H1 (cell line): ENCODE data around the gene HEPACAM. TPM values are rescaled to one million over a fixed set of nuclear protein-coding genes. Genes with fewer than 3 reads are reported as not detected.

Experiments
- CTCF ChIA-PET: fragments of 300-600 bp; sonication (Branson Sonifier 250); formaldehyde crosslinking; loops from one replicate; lab custom pipeline; 2021; ENCODE audit not compliant: partially characterized antibody; lab: Charles Lee
- POLR2A ChIA-PET: fragments of 300-600 bp; sonication (Branson Sonifier 250); formaldehyde crosslinking; loops from one replicate; lab custom pipeline; 2021; ENCODE audit warnings: inconsistent platforms; ENCODE audit not compliant: partially characterized antibody; lab: Charles Lee
- DNase-seq, 2 experiments: peaks; one replicate each; pipeline versions ENCODE4 v3.0.0 to v3.0.0-alpha.2; 2010 to 2022; ENCODE audit warnings: low spot score in 2 of 2, low read depth in 1 of 2, mixed read lengths in 1 of 2
- FAIRE-seq: peaks from 2 replicates; lab custom pipeline; 2011; peaks lifted over from hg19 to GRCh38; lab: Jason Lieb, UNC
- H2AFZ ChIP-seq: 2 replicates; pipeline ENCODE4 v1.8.1; 2012; ENCODE audit warnings: low read length, inconsistent platforms
- H2AK5ac ChIP-seq: 2 replicates; pipeline ENCODE4 v1.6.1; 2013; ENCODE audit warnings: low read depth, low read length
- H2BK120ac ChIP-seq: replicated peaks from 2 replicates; pipeline ENCODE3; 2013; ENCODE audit warnings: low read depth, low read length, inconsistent platforms
- H2BK12ac ChIP-seq: 2 replicates; pipeline ENCODE4 v1.6.1; 2013; ENCODE audit warnings: low read depth, low read length
- H2BK15ac ChIP-seq: 2 replicates; pipeline ENCODE4 v1.6.1; 2013; ENCODE audit warnings: low read length
- H2BK20ac ChIP-seq: 2 replicates; pipeline ENCODE4 v1.6.1; 2013; ENCODE audit warnings: low read length
- H2BK5ac ChIP-seq: 2 replicates; pipeline ENCODE4 v1.6.1; 2013; ENCODE audit warnings: low read depth, low read length
- H3K14ac ChIP-seq: 2 replicates; pipeline ENCODE4 v1.6.1; 2013; ENCODE audit warnings: inconsistent platforms; ENCODE audit not compliant: insufficient read length
- H3K18ac ChIP-seq: 2 replicates; pipeline ENCODE4 v1.6.1; 2013; ENCODE audit warnings: low read length; ENCODE audit errors: extremely low read depth
- H3K23ac ChIP-seq: 2 replicates; pipeline ENCODE4 v1.6.1; 2013; ENCODE audit warnings: inconsistent platforms; ENCODE audit not compliant: insufficient read length
- H3K23me2 ChIP-seq: 2 replicates; pipeline ENCODE4 v1.6.1; 2013; ENCODE audit warnings: low read depth, low read length
- H3K27ac ChIP-seq: 2 replicates; pipeline ENCODE4 v1.6.1; 2011; ENCODE audit warnings: low read depth, low read length, inconsistent platforms
- H3K27me3 ChIP-seq, 4 experiments: replicated peaks in 1 of 4; 1 replicate in 1 of 4; 2 replicates in 3 of 4; pipeline versions ENCODE4 v1.6.1 to v1.8.1; 2011 to 2013; ENCODE audit warnings: low read length in 3 of 4, mild to moderate bottlenecking in 3 of 4, inconsistent platforms in 2 of 4, mixed read lengths in 2 of 4, moderate library complexity in 1 of 4; ENCODE audit not compliant: control insufficient read depth in 3 of 4, insufficient read depth in 3 of 4; ENCODE audit errors: extremely low read depth in 1 of 4
- H3K36me3 ChIP-seq, 4 experiments: 2 replicates each; pipeline versions ENCODE4 v1.6.1 to v1.8.1; 2011 to 2013; ENCODE audit warnings: mild to moderate bottlenecking in 4 of 4, low read length in 3 of 4, moderate library complexity in 2 of 4, control low read depth in 1 of 4, inconsistent platforms in 1 of 4; ENCODE audit not compliant: insufficient read depth in 4 of 4, control insufficient read depth in 2 of 4
- H3K4ac ChIP-seq: replicated peaks from 2 replicates; pipeline ENCODE3; 2013; ENCODE audit warnings: low read length, low read depth, mixed read lengths, inconsistent platforms; ENCODE audit not compliant: insufficient read length
- H3K4me1 ChIP-seq, 4 experiments: replicated peaks in 1 of 4; 1 replicate in 1 of 4; 2 replicates in 3 of 4; pipeline versions ENCODE4 v1.6.1 to v1.8.1; 2011 to 2013; ENCODE audit warnings: low read length in 3 of 4, inconsistent platforms in 2 of 4, mixed read lengths in 1 of 4; ENCODE audit not compliant: insufficient read depth in 4 of 4, control insufficient read depth in 3 of 4
- H3K4me2 ChIP-seq, 2 experiments: 2 replicates each; pipeline versions ENCODE4 v1.6.1 to v1.8.1; 2011 to 2013; ENCODE audit warnings: low read depth in 2 of 2, low read length in 2 of 2, control low read depth in 1 of 2, inconsistent platforms in 1 of 2, mild to moderate bottlenecking in 1 of 2; ENCODE audit not compliant: insufficient read depth in 1 of 2
- H3K4me3 ChIP-seq, 4 experiments: fragments of 200-600, 300-600 bp in 1 of 4; sonication (generic), shearing (Covaris generic), sonication (Bioruptor Twin) in 1 of 4; 2 replicates each; pipeline versions ENCODE4 v1.5.1 to v1.8.1; 2011 to 2016; ENCODE audit warnings: low read length in 4 of 4, low read depth in 3 of 4, control low read depth in 2 of 4, inconsistent platforms in 2 of 4, mild to moderate bottlenecking in 2 of 4, mixed read lengths in 1 of 4, moderate library complexity in 1 of 4; ENCODE audit not compliant: insufficient read depth in 2 of 4; ENCODE audit errors: extremely low read depth in 1 of 4
- H3K56ac ChIP-seq: replicated peaks from 2 replicates; pipeline ENCODE3; 2013; ENCODE audit warnings: low read depth, mild to moderate bottlenecking, mixed read lengths, low read length, inconsistent platforms; ENCODE audit not compliant: insufficient read length
- H3K79me1 ChIP-seq: 2 replicates; pipeline ENCODE4 v1.6.1; 2013; ENCODE audit warnings: low read depth, low read length, control low read depth
- H3K79me2 ChIP-seq, 2 experiments: 2 replicates each; pipeline versions ENCODE4 v1.6.1 to v1.8.1; 2012 to 2013; ENCODE audit warnings: low read length in 2 of 2, mild to moderate bottlenecking in 2 of 2, inconsistent platforms in 1 of 2; ENCODE audit not compliant: insufficient read depth in 2 of 2, control insufficient read depth in 1 of 2
- H3K9ac ChIP-seq, 4 experiments: replicated peaks in 1 of 4; 1 replicate in 1 of 4; 2 replicates in 3 of 4; pipeline versions ENCODE4 v1.6.1 to v1.8.1; 2011 to 2013; ENCODE audit warnings: low read depth in 3 of 4, low read length in 3 of 4, control low read depth in 2 of 4, mild to moderate bottlenecking in 2 of 4, moderate library complexity in 2 of 4, inconsistent platforms in 1 of 4; ENCODE audit errors: extremely low read depth in 1 of 4
- H3K9me3 ChIP-seq, 2 experiments: 2 replicates each; pipeline versions ENCODE4 v1.6.1 to v1.8.1; 2012 to 2013; ENCODE audit warnings: mild to moderate bottlenecking in 2 of 2, moderate library complexity in 2 of 2, control low read depth in 1 of 2, inconsistent platforms in 1 of 2, low read depth in 1 of 2, low read length in 1 of 2, mixed read lengths in 1 of 2; ENCODE audit not compliant: insufficient read depth in 2 of 2
- H4K20me1 ChIP-seq, 2 experiments: replicated peaks in 1 of 2; 2 replicates each; pipeline versions ENCODE3 to v1.8.1; 2011 to 2013; ENCODE audit warnings: inconsistent platforms in 2 of 2, low read length in 2 of 2, mild to moderate bottlenecking in 1 of 2; ENCODE audit not compliant: insufficient read depth in 2 of 2, control insufficient read depth in 1 of 2
- H4K5ac ChIP-seq: 2 replicates; pipeline ENCODE4 v1.6.1; 2013; ENCODE audit warnings: low read length, low read depth, mixed read lengths, inconsistent platforms; ENCODE audit not compliant: insufficient read length
- H4K8ac ChIP-seq: 2 replicates; pipeline ENCODE4 v1.8.0; 2013; ENCODE audit warnings: mild to moderate bottlenecking, moderate library complexity, low read length, inconsistent platforms; ENCODE audit not compliant: insufficient read depth; ENCODE audit errors: extremely low read depth
- H4K91ac ChIP-seq: replicated peaks from 2 replicates; pipeline ENCODE3; 2013; ENCODE audit warnings: low read length, mixed read lengths, inconsistent platforms; ENCODE audit not compliant: insufficient read length
- ATF2 ChIP-seq: IDR thresholded peaks from 2 replicates; pipeline ENCODE4 v1.6.1; 2012; ENCODE audit warnings: low read length, inconsistent platforms
- CTCF ChIP-seq, 3 experiments: IDR thresholded peaks; 1 replicate in 2 of 3; 2 replicates in 1 of 3; pipeline versions ENCODE4 v1.5.1 to v1.6.1; 2011; ENCODE audit warnings: low read length in 3 of 3, mild to moderate bottlenecking in 3 of 3, inconsistent platforms in 2 of 3, low read depth in 1 of 3, moderate library complexity in 1 of 3; ENCODE audit not compliant: insufficient read depth in 1 of 3; ENCODE audit errors: control extremely low read depth in 1 of 3
- EP300 ChIP-seq, 2 experiments: IDR thresholded peaks; 1 replicate in 1 of 2; 2 replicates in 1 of 2; pipeline ENCODE4 v1.6.1; 2011 to 2012; ENCODE audit warnings: low read depth in 2 of 2, low read length in 2 of 2, mild to moderate bottlenecking in 2 of 2, borderline replicate concordance in 1 of 2, inconsistent platforms in 1 of 2, moderate library complexity in 1 of 2
- HDAC6 ChIP-seq: IDR thresholded peaks from one replicate; pipeline ENCODE4 v1.7.1; 2012; ENCODE audit warnings: low read depth, mild to moderate bottlenecking, inconsistent platforms, low read length, moderate library complexity
- KDM4A ChIP-seq: IDR thresholded peaks from one replicate; pipeline ENCODE4 v1.7.1; 2012; ENCODE audit warnings: low read depth, mild to moderate bottlenecking, moderate library complexity, low read length, inconsistent platforms; ENCODE audit not compliant: severe bottlenecking
- NANOG ChIP-seq: IDR thresholded peaks from 2 replicates; pipeline ENCODE4 v1.6.1; 2011; ENCODE audit warnings: low read length, low read depth, mild to moderate bottlenecking, inconsistent platforms; ENCODE audit not compliant: insufficient read depth, poor library complexity, severe bottlenecking
- PHF8 ChIP-seq: fragments of 200-600 bp; sonication (generic); conservative IDR thresholded peaks from 2 replicates; pipeline ENCODE4 v1.7.1; 2012; ENCODE audit warnings: low read depth, mild to moderate bottlenecking, inconsistent platforms, low read length, moderate library complexity
- SIX5 ChIP-seq: IDR thresholded peaks from 2 replicates; pipeline ENCODE4 v1.6.1; 2011; ENCODE audit warnings: mild to moderate bottlenecking, low read depth, low read length
- WGBS, 2 experiments: shearing (Covaris generic) in 1 of 2; methylation state at CpG; one replicate each; pipeline versions ENCODE4 v1.1.6 to v1.1.7; 2013 to 2015; ENCODE audit warnings: low lambda C conversion rate in 2 of 2, mixed read lengths in 2 of 2, inconsistent platforms in 1 of 2, low coverage in 1 of 2, missing lambda C conversion rate in 1 of 2; ENCODE audit not compliant: insufficient replicate concordance in 2 of 2, insufficient coverage in 1 of 2, insufficient read length in 1 of 2; ENCODE audit errors: extremely low coverage in 1 of 2, missing lambda C conversion rate in 1 of 2; 5-methylcytosine and 5-hydroxymethylcytosine counted together
- polyA plus RNA-seq, 7 experiments: library from polyadenylated mRNA; depleted of rRNA in 3 of 7; stranded (reverse) in 5 of 7; unstranded in 2 of 7; fragments of >200 nt in 5 of 7; fragments of 200-250 nt in 2 of 7; gene quantifications; 1 replicate in 5 of 7; 2 replicates in 1 of 7; 4 replicates in 1 of 7; pipeline versions ENCODE4 v1.2.1 to v1.2.3, GENCODE V29; 2011 to 2013; ENCODE audit warnings: missing spikeins in 2 of 7, mixed read lengths in 2 of 7
- total RNA-seq: library from RNA; stranded (reverse); fragmentation: NEBNext Ultra II Directional; extraction: Animal tissue kit (Norgen Biotek cat#: 25700); gene quantifications from 2 replicates; pipeline ENCODE4 v1.2.1, GENCODE V29; 2021

The HEPACAM gene
- total and polyA plus RNA-seq, 2 of the 8 experiments (the other 6 are each of a cell fraction or from before 2014, with no cell fraction given): not detected

GRCh38 chr11:124877631-124877909 lies 58.3 kb downstream of the HEPACAM start:
- Histone ChIP-seq H3K56ac (no peak overlapping the region), H4K5ac (no peak overlapping the region), H3K4me1 (peaks cover 0 to 12% (median 8%) of the 10 kb centered on the region in 4 experiments; a peak in 5 of 7 replicates), H3K23me2 (peaks cover 8% of the 10 kb centered on the region; the same call in 1 of the 2 replicates), H3K36me3 (no peaks in the 10 kb centered on the region), H3K14ac (no peak overlapping the region), H3K4me2 (peak overlapping the region; percentile 40 to 75), H2AK5ac (no peak overlapping the region), H3K4me3 (peak overlapping the region in 1 of 4 experiments; percentile 76; a peak in 3 of 8 replicates), H3K18ac (no peak overlapping the region), H2BK15ac (peak overlapping the region; percentile 88; the same call in 1 of the 2 replicates), H2BK120ac (no peak overlapping the region), H2BK12ac (no peak overlapping the region), H3K27me3 (peaks cover 0 to 34% (median 28%) of the 10 kb centered on the region in 4 experiments; a peak in 6 of 7 replicates), H3K4ac (no peak overlapping the region), H2AFZ (no peak overlapping the region), H2BK5ac (0 out of 2 replicates have a peak overlapping the region, but pooled peaks have one; percentile 9), H3K27ac (no peak overlapping the region), H4K91ac (no peak overlapping the region), H3K23ac (no peak overlapping the region), H4K20me1 (no peaks in the 10 kb centered on the region), H3K9me3 (no peaks in the 10 kb centered on the region), H3K79me2 (no peaks in the 10 kb centered on the region), H3K79me1 (no peaks in the 10 kb centered on the region), H4K8ac (no peak overlapping the region; the same call in 1 of the 2 replicates), H2BK20ac (no peak overlapping the region), H3K9ac (no peak overlapping the region)
- WGBS, 2 experiments: 80% methylated on average over 10 of the region's 10 CpGs; no CpG with 5 or more reads in 1 of the 2 experiments
- ChIA-PET CTCF (interaction anchor here (0.6 to 2.0 kb wide), 10 partner anchors 10 to 240 kb away, joined by 3 to 10 read pairs (median 4); no protein-coding TSS in a partner anchor), POLR2A (interaction anchor here (1.4 to 1.8 kb wide), 3 partner anchors 10 to 39 kb away, joined by 3 to 7 read pairs (median 4); partner anchors contain the start of gene ROBO4)
- FAIRE-seq: no peak
- no peak for DNase-seq
- TF ChIP-seq PHF8 (no peak), EP300 (IDR thresholded peaks at IDR 0.05; ENCODE audit: borderline replicate concordance in 1 of 2, low read depth in 2 of 2, low read length in 2 of 2) (no peak), HDAC6 (no peak), ATF2 (no peak), NANOG (no peak), KDM4A (no peak), SIX5 (no peak), CTCF (IDR thresholded peaks at IDR 0.05; ENCODE audit: control extremely low read depth in 1 of 3, insufficient read depth in 1 of 3, low read depth in 1 of 3, low read length in 3 of 3) (no peak)
